GM21390 (cell line): Measurements from ENCODE around the gene BBC3.

Experiments
- ATAC-seq: cut with Tn5 transposase; IDR thresholded peaks from one replicate; pipeline ENCODE4 v1.9.1; 2021; ENCODE audit not compliant: unreplicated experiment

The BBC3 gene

DNA sequence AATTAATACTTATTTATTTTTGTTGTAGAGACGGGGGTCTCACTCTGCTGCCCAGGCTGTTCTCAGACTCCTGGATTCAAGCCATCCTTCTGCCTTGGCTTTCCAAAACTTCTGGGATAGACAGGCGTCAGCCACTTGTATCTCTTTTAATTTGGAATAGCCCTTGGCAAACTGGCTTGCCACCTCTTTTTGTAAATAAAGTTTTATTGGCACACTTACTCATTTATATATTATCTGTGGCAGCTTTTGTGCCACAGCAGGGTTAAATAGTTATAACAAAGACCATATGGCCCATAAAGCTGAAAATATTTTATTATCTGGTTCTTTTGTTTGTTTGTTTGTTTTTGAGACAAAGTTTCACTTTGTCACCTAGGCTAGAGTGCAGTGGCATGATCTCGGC, 30.5 kb downstream of the BBC3 start:
- no peak for ATAC-seq

DNA sequence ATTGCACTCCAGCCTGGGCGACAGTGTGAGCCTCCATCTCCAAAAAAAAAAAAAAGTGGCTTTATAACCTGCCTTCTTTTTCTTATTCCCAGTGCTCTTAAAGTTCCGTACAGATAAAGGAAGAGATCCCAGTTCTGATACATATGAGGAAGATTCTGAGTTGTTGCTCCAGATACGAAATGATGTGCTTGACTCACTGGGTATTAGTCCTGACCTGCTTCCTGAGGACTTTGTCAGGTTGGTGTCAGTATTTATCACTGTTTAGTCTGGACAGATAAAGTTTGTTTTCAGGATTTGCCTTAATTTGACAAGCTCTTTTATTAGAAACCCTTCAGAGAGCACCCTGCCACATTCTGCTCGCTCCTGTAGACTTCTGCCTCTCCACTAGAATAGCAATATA, 33.9 kb downstream of the BBC3 start:
- ATAC-seq: no peak

DNA sequence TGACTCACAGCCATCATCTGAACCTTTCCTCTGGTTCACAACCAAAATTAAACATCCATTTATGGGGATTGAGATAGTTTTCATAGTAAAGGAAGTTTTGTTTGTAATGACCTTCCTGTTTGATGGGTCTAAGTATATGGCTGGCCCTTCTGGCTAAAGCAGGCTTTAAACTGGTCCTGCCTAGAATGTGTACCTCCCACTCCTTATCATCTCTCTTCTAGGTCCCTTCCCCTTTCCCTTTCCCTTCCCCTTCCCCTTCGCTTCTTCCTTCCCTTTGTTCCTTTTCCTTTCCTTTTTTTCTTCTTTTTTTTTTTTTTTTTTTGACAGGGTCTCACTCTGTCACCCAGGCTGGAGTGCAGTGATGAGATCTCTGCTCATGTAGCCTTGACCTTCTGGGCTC, 35.6 kb downstream of the BBC3 start:
- ATAC-seq: no peak

DNA sequence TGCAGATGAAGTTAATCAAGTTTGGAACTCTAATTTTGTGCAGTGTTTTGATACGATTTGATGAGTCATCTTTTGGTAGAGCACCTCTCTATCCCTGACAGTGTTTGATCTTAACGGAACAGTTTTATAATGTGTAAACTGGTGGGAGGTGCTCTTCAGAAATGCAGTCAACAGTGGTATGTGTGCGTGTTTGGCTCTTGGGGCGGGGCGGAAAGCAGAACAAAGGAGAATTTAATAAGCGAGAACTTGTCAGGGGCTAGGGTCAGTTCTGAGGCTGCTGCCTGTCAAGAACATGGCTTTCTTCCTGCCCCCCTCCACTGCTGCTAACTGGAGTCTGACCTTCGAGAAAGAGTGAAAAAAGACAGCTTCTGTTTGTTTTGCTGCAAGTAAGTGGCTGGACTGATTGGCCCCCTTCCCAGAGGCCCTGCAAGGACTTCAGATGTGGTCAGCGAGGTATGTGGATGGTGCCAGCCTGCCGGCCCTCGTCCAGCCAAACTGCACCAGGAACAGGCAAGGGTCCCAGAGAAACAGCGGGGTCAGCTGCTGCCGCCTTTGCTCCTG, 40.8 kb downstream of the BBC3 start:
- no peak for ATAC-seq

DNA sequence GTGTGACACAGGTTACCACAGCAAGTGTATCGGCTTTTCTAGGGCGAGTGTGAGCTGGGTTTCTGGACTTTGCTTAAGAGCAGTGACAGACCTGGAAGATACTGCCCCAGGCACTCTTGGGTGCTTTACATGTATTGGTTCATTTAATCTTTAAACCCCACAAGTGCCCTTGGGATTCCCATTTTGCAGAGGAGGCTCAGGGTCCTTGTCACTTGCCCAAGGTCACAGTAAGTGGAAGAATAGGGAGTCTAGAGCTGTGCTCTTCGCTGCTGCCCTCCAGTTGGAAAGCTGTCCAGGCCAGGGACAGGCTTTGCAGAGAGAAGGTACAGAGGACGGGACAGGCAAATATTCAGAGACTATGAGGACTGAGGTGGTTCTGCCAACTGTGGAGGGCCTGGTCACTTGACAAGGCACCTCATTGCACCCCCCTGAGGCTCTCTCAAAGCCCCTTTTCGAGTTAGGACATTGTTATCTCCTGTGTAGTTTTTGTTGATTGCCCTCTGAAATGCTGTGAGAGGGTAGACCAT, 42.4 kb downstream of the BBC3 start:
- ATAC-seq: no peak

DNA sequence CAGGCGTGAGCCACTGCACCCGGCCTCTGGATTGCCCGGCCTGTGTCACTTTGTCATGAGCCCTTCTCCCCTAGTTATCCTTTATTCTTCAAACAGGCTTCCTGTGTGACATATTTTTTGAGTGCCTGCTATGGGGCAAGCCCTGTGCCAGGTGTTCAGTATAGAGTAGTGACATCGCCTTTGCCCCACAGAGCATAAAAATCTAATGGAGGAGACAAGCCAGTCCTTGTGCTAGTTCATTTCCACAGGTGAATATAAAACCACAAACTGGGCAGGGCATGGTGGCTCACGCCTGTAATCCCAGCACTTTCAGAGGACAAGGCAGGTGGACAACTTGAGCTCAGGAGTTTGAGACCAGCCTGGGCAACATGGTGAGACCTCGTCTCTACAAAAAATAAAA, 43.2 kb downstream of the BBC3 start:
- no peak for ATAC-seq

DNA sequence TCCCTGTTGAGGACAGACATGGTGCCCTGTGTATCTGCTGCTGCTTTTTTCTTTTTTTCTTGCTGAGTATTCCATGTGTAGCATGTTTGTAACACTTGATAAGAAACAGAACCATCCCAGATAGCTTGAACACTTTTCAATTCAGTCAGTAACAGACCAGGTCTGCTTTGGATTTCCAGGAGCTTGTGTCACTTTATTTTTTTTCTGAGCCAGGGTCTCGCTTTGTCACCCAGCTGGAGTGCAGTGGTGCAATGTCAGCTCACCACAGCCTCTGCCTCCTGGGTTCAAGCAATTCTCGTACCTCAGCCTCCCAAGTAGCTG, 43.7 kb downstream of the BBC3 start:
- no peak for ATAC-seq

DNA sequence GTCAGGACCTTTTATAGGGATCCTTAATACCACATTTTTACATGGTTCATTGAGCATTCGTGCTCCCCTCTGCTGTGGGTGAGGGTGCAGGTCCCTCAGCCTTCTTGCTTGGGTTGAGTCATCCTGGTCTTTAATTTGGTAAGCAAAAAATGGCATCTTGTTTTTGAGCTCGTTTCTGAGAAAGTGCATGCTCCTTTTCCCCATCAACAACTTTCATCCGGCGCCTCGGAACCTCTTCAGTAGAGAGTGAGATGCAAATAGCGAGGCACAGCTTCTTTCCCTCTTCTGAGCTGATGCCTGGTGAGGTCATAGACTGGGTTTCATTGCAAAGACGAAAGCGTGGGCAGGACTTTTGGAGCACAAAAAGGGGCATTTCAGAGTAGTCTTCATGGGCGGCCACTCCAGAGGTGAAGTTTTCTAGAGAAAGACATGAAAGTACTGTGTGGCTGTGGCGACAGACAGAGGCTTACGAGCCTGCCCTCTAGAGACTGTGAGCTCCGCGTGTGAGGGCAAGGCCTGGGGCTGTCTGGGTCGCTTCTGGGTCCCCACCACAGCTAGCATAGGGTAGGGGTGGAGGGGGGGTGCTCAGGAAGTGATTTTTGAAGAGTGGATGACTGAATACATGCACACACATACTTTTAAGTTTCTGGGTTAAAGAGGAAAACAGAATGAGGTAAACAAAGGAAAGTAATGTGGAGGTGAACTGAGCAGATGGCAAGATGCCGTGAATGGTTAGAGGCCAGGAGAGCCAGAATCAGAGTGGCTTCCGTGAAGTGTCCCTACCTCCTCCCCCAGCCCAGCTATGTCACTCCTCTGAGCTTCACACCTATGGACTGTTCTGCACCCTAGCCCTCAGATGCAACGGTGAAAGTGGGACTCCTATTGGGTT, 44.3 kb downstream of the BBC3 start:
- ATAC-seq: peak; percentile 83

DNA sequence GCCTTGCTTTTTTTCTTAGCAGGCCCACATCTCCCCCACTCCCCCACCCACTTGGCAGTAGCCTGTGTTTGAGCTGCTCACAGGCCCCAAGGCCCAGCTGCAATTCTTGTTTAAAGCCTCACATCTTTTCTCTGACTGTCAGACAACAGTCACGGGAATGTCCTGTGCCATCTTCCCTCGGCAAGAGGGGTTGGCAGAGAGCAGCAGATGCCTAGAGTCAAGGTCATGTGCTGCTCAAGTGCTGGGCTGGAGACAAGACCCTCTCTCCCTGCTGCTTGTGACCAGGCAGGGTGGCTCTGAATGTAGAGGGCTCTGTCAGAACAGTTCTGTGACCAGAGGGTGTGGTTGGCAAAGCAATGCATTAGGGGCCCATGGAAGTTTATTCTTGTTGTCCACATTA, 47.4 kb downstream of the BBC3 start:
- ATAC-seq: no peak

DNA sequence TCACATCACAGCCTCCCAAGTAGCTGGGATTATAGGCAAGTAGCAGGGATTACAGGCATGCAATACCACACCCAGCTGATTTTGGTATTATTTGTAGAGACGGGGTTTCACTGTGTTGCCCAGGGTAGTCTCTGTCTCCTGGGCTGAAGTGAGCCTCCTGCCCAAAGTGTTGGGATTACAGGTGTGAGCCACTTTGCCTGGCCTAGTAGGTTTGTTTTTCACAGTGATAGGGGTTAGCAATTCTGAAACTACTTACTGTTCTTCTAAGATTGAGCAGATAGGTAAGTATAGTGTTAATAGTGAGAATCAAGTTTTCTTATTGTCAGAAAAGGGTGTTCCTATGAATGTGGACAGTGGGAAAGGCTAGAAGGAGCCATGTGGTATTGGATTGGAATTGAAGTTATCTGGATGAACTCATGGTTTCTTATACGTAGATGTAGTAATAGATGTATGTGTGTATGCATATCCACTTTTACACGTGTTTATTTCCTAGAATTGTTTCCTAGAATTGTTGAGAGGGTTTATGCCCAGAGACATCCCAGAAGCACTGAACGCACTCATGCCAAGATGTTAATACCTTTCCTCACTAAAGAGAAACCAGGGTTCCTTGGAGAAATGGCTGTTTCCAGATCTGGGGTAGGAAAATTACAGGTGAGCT, 51.2 kb downstream of the BBC3 start:
- ATAC-seq: no peak

DNA sequence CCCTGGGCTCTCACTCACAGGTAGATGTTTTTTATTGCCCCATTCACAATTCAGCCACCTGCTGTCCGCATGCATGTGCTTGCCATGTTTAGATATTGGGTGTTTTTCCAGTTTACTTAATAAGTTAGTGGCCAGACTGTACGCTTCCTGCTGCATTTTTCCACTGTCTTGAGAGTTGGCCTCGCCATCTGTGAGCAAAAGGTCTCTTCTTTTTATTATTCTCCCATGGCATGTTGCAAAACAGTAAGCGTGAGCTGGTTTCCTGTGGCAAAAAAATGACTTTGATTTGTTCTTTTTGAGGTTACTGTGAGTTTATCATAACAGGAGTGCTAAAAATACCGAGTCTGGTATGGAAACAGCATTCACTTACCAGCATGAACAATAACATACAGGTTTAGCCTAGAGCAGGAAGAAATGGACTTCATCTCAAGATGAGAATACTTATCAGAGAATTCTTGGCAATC, 54.3 kb downstream of the BBC3 start:
- no peak for ATAC-seq

DNA sequence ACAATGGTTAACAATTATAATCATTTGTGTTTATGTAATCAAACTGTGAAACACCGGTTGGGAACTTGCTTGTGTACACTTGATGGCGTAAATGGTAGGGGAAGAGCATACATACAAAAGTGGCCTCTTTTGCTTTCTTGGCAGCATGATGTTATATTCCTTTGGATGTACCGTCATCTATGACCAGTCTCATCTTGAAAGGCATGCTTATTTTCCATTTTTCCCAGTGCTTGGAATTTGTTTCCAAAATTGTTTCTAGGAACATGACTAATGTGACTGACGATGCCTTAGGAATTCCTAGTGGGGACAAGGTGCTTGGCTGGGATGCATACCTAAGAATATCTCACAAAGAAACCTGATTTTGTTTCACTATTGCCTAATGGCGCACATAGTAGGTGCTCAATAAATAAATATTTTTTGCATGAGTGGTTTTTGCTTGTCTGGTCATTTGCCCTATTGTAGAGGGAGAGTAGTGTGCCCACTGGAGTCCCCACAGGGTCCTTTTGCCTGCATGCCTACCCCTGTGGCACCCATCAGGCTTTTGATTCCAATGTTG, 54.9 kb downstream of the BBC3 start:
- ATAC-seq: no peak

DNA sequence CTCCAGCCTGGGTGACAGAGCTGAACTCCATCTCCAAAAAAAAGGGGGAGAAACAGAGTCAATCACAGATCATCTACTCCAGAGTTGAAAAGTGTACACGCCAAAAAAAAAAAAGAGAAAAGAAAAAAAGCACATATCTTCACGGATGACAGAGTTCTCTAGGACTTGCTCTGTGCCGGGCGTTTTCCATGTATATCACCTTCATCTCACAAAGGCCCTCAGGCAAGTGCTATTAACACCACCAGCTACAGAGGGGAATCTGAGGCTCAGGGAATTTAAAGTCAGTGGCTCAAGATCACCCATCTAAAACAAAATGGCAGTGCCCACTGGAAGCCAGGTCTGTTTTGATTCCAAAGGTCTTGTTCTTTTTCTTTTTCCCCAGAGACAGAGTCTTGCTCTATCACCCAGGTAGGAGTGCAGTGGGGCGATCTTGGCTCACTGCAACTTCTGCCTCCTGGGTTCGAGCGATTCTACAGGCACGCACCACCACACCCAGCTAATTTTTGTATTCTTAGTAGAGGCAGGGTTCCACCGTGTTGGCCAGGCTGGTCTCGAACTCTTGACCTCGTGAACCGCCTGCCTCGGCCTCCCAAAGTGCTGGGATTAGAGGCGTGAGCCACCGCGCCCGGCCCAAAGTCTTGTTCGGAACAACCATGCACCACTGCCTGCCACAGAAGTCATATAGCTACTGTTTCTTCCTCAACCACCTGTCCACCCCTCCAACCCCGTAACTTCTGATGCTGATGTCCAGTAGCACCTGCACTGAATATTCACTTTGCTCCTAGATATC, 58.1 kb downstream of the BBC3 start:
- ATAC-seq: no peak
